GM23338 (cell line): ENCODE measurements around the gene KLF1. TPM values are rescaled to one million over a fixed set of nuclear protein-coding genes. Genes with fewer than 3 reads are reported as not detected.

ENCODE experiments used
- ATAC-seq: fragments of 200-7000 bp; cut with Tn5 transposase; 3 replicates; pipeline ENCODE4 v1.9.1; 2020
- DNase-seq: peaks from one replicate; pipeline ENCODE4 v3.0.0-alpha.2; 2015; ENCODE audit warnings: low spot score
- H2AFZ ChIP-seq: fragments of 200-600 bp; sonication (generic); 2 replicates; pipeline ENCODE4 v1.8.0; 2016; ENCODE audit warnings: antibody characterized with exemption, mild to moderate bottlenecking, moderate library complexity
- H3F3A ChIP-seq: fragments of 200-600 bp; sonication (generic); replicated peaks from 2 replicates; pipeline ENCODE4 v1.8.0; 2017; ENCODE audit warnings: antibody characterized with exemption, mixed run types, low read depth
- H3K27ac ChIP-seq: fragments of 200-600 bp; sonication (generic); 2 replicates; pipeline ENCODE4 v1.6.1; 2016; ENCODE audit warnings: low read depth
- H3K27me3 ChIP-seq: fragments of 200-600 bp; sonication (generic); 2 replicates; pipeline ENCODE4 v1.8.0; 2016; ENCODE audit warnings: mild to moderate bottlenecking, mixed run types, moderate library complexity; ENCODE audit not compliant: insufficient read depth
- H3K36me3 ChIP-seq: fragments of 200-600 bp; sonication (generic); 2 replicates; pipeline ENCODE4 v1.8.0; 2016; ENCODE audit warnings: mild to moderate bottlenecking; ENCODE audit not compliant: insufficient read depth
- H3K4me1 ChIP-seq: fragments of 200-600 bp; sonication (generic); 2 replicates; pipeline ENCODE4 v1.8.0; 2016; ENCODE audit warnings: mild to moderate bottlenecking, moderate library complexity; ENCODE audit not compliant: insufficient read depth
- H3K4me2 ChIP-seq: fragments of 200-600 bp; sonication (generic); 2 replicates; pipeline ENCODE4 v1.7.1; 2017; ENCODE audit warnings: mixed run types
- H3K4me3 ChIP-seq: fragments of 200-600 bp; sonication (generic); 2 replicates; pipeline ENCODE4 v1.6.1; 2016; ENCODE audit warnings: mixed run types
- H3K79me2 ChIP-seq: fragments of 200-600 bp; sonication (generic); replicated peaks from 2 replicates; pipeline ENCODE4 v1.8.0; 2017; ENCODE audit warnings: mild to moderate bottlenecking; ENCODE audit not compliant: insufficient read depth
- H3K9me2 ChIP-seq: fragments of 200-600 bp; sonication (generic); 2 replicates; pipeline ENCODE4 v1.8.0; 2017; ENCODE audit not compliant: insufficient read depth
- H4K20me1 ChIP-seq: fragments of 200-600 bp; sonication (generic); replicated peaks from 2 replicates; pipeline ENCODE4 v1.8.0; 2017; ENCODE audit warnings: mild to moderate bottlenecking; ENCODE audit not compliant: insufficient read depth
- H3K27ac Mint-ChIP-seq: 2 replicates; pipeline ENCODE4 v1.8.0; 2020; ENCODE audit warnings: inconsistent platforms, mild to moderate bottlenecking, moderate library complexity, mixed read lengths
- H3K27me3 Mint-ChIP-seq: 3 replicates; pipeline ENCODE4 v1.8.0; 2022; ENCODE audit warnings: low read depth, mild to moderate bottlenecking, moderate library complexity, mixed read lengths, inconsistent platforms; ENCODE audit not compliant: insufficient read depth, poor library complexity
- H3K36me3 Mint-ChIP-seq: 3 replicates; pipeline ENCODE4 v1.8.0; 2021; ENCODE audit warnings: low read depth, mild to moderate bottlenecking, inconsistent platforms, moderate library complexity, mixed read lengths
- H3K4me1 Mint-ChIP-seq: 3 replicates; pipeline ENCODE4 v1.8.0; 2020; ENCODE audit warnings: mild to moderate bottlenecking, inconsistent platforms, mixed read lengths
- H3K4me3 Mint-ChIP-seq: 3 replicates; pipeline ENCODE4 v1.8.0; 2021; ENCODE audit warnings: moderate library complexity, mild to moderate bottlenecking, inconsistent platforms, mixed read lengths
- H3K9me3 Mint-ChIP-seq: 3 replicates; pipeline ENCODE4 v1.8.0; 2020; ENCODE audit warnings: moderate library complexity, mild to moderate bottlenecking, inconsistent platforms, mixed read lengths
- CREB1 ChIP-seq: fragments of 250-450 bp; sonication (Bioruptor Pico); IDR thresholded peaks from 2 replicates; pipeline ENCODE4 v1.5.0; 2020; ENCODE audit warnings: low read depth, mild to moderate bottlenecking, moderate library complexity
- ETS1 ChIP-seq: IDR thresholded peaks from 2 replicates; pipeline ENCODE4 v1.6.1; 2016; ENCODE audit warnings: antibody characterized with exemption
- EZH2 ChIP-seq: fragments of 200-600 bp; sonication (generic); IDR thresholded peaks from one replicate; pipeline ENCODE4 v1.8.0; 2017; ENCODE audit warnings: antibody characterized with exemption, mild to moderate bottlenecking, low read depth; ENCODE audit not compliant: unreplicated experiment
- EZH2phosphoT487 ChIP-seq: fragments of 200-600 bp; sonication (generic); IDR thresholded peaks from one replicate; pipeline ENCODE4 v1.8.1; 2018; ENCODE audit warnings: antibody characterized with exemption; ENCODE audit not compliant: unreplicated experiment
- JUNB ChIP-seq: IDR thresholded peaks from one replicate; pipeline ENCODE4 v1.6.1; 2016; ENCODE audit warnings: antibody characterized with exemption; ENCODE audit not compliant: unreplicated experiment
- NANOG ChIP-seq: IDR thresholded peaks from 2 replicates; pipeline ENCODE4 v1.6.1; 2016; ENCODE audit warnings: antibody characterized with exemption, borderline replicate concordance
- STAT1 ChIP-seq: IDR thresholded peaks from one replicate; pipeline ENCODE4 v1.6.1; 2016; ENCODE audit warnings: antibody characterized with exemption; ENCODE audit not compliant: unreplicated experiment
- ZNF331 ChIP-seq: fragments of 250-450 bp; sonication (Bioruptor Pico); IDR thresholded peaks from 2 replicates; pipeline ENCODE4 v1.5.0; 2020; ENCODE audit warnings: low read depth, mild to moderate bottlenecking, moderate library complexity
- polyA plus RNA-seq: library from polyadenylated mRNA; unstranded; fragments of >200 nt; fragmentation: Nextera tagmentation; extraction: Ambion mirVana; gene quantifications from 2 replicates; pipeline ENCODE4 v1.2.1, GENCODE V29; 2016
- total RNA-seq: library from RNA; depleted of rRNA; stranded (reverse); fragments of >200 nt; shearing (Covaris generic); gene quantifications from 2 replicates; pipeline ENCODE4 v1.2.3, GENCODE V29; 2014
- TF ChIP-seq, protein P1 (sequence below): fragments of 250-450 bp; sonication (Bioruptor Pico); IDR thresholded peaks from 2 replicates; pipeline ENCODE4 v1.5.0; 2020; ENCODE audit warnings: mild to moderate bottlenecking, moderate library complexity

KLF1 gene
- total and polyA plus RNA-seq, 2 experiments from 2014 or later = 0.74 to 1.1 TPM

- peaks cover 13% of the 10 kb centered on the region for H3F3A ChIP-seq
- no peak overlapping the region for H3K4me3 Mint-ChIP-seq
- H3K79me2 ChIP-seq = peaks cover 15% of the 10 kb centered on the region
- H3K36me3 Mint-ChIP-seq = peaks cover 15% of the 10 kb centered on the region
- no peak for DNase-seq
- peaks cover 7% of the 10 kb centered on the region for H4K20me1 ChIP-seq
- H3K9me2 ChIP-seq = no peaks in the 10 kb centered on the region
- H2AFZ ChIP-seq = no peak overlapping the region
- H3K27ac Mint-ChIP-seq = no peak overlapping the region
- H3K27me3 ChIP-seq = peaks cover 18% of the 10 kb centered on the region
- peaks cover 22% of the 10 kb centered on the region for H3K9me3 Mint-ChIP-seq
- H3K36me3 ChIP-seq = no peaks in the 10 kb centered on the region
- no peak for ATAC-seq
- no peak overlapping the region for H3K4me3 ChIP-seq
- H3K27me3 Mint-ChIP-seq = peaks cover 38% of the 10 kb centered on the region
- no peak for TF ChIP-seq CREB1 (CRISPR knock-in tag)
- TF ChIP-seq EZH2 = no peak
- no peak for TF ChIP-seq NANOG
- TF ChIP-seq STAT1 = no peak
- no peak for TF ChIP-seq ETS1
- TF ChIP-seq EZH2phosphoT487 = no peak
- no peak overlapping the region for H3K27ac ChIP-seq
- H3K4me1 ChIP-seq = peaks cover 6% of the 10 kb centered on the region; the same call in 1 of the 2 replicates
- H3K4me1 Mint-ChIP-seq = peaks cover 13% of the 10 kb centered on the region
- H3K4me2 ChIP-seq = no peak overlapping the region
Measured at GRCh38 chr19:12888006-12888603, 1.1 kb upstream of the KLF1 start.

DNA sequence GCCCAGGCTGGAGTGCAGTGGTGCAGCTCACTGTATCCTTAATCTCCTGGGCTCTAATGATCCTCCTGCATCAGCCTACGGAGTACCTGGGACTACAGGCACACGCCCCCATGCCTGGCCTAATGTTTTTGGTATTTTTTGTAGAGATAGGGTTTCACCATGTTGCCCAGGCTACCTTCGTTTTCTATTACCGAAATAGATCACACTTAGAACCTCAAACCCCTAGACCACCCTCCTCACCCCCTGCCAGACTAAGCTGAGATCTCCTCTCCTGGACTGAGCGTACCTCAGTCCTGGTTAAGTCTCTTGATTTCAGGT lies 391 bp downstream of the KLF1 start:
- peak overlapping the region; percentile 77 for H3K4me3 Mint-ChIP-seq
- H3K27ac Mint-ChIP-seq = no peak overlapping the region
- Histone ChIP-seq H4K20me1 (no peaks in the 10 kb centered on the region), H3K27ac (no peak overlapping the region), H3K36me3 (no peaks in the 10 kb centered on the region), H3K4me1 (no peaks in the 10 kb centered on the region; the same call in 1 of the 2 replicates), H3K4me3 (peak overlapping the region; percentile 93; the same call in 1 of the 2 replicates), H2AFZ (no peak overlapping the region), H3K79me2 (peaks cover 3% of the 10 kb centered on the region), H3F3A (peaks cover 26% of the 10 kb centered on the region), H3K4me2 (peak overlapping the region; percentile 91), H3K27me3 (peaks cover 18% of the 10 kb centered on the region), H3K9me2 (no peaks in the 10 kb centered on the region; the same call in 1 of the 2 replicates)
- DNase-seq = no peak
- H3K36me3 Mint-ChIP-seq = peaks cover 15% of the 10 kb centered on the region; the same call in 2 of the 3 replicates
- peaks cover 38% of the 10 kb centered on the region for H3K27me3 Mint-ChIP-seq
- H3K4me1 Mint-ChIP-seq = peaks cover 13% of the 10 kb centered on the region
- H3K9me3 Mint-ChIP-seq = peaks cover 22% of the 10 kb centered on the region
- ATAC-seq = no peak
- TF ChIP-seq JUNB = no peak
- no peak for TF ChIP-seq ETS1
- TF ChIP-seq STAT1 = no peak
- TF ChIP-seq, protein P1, sequence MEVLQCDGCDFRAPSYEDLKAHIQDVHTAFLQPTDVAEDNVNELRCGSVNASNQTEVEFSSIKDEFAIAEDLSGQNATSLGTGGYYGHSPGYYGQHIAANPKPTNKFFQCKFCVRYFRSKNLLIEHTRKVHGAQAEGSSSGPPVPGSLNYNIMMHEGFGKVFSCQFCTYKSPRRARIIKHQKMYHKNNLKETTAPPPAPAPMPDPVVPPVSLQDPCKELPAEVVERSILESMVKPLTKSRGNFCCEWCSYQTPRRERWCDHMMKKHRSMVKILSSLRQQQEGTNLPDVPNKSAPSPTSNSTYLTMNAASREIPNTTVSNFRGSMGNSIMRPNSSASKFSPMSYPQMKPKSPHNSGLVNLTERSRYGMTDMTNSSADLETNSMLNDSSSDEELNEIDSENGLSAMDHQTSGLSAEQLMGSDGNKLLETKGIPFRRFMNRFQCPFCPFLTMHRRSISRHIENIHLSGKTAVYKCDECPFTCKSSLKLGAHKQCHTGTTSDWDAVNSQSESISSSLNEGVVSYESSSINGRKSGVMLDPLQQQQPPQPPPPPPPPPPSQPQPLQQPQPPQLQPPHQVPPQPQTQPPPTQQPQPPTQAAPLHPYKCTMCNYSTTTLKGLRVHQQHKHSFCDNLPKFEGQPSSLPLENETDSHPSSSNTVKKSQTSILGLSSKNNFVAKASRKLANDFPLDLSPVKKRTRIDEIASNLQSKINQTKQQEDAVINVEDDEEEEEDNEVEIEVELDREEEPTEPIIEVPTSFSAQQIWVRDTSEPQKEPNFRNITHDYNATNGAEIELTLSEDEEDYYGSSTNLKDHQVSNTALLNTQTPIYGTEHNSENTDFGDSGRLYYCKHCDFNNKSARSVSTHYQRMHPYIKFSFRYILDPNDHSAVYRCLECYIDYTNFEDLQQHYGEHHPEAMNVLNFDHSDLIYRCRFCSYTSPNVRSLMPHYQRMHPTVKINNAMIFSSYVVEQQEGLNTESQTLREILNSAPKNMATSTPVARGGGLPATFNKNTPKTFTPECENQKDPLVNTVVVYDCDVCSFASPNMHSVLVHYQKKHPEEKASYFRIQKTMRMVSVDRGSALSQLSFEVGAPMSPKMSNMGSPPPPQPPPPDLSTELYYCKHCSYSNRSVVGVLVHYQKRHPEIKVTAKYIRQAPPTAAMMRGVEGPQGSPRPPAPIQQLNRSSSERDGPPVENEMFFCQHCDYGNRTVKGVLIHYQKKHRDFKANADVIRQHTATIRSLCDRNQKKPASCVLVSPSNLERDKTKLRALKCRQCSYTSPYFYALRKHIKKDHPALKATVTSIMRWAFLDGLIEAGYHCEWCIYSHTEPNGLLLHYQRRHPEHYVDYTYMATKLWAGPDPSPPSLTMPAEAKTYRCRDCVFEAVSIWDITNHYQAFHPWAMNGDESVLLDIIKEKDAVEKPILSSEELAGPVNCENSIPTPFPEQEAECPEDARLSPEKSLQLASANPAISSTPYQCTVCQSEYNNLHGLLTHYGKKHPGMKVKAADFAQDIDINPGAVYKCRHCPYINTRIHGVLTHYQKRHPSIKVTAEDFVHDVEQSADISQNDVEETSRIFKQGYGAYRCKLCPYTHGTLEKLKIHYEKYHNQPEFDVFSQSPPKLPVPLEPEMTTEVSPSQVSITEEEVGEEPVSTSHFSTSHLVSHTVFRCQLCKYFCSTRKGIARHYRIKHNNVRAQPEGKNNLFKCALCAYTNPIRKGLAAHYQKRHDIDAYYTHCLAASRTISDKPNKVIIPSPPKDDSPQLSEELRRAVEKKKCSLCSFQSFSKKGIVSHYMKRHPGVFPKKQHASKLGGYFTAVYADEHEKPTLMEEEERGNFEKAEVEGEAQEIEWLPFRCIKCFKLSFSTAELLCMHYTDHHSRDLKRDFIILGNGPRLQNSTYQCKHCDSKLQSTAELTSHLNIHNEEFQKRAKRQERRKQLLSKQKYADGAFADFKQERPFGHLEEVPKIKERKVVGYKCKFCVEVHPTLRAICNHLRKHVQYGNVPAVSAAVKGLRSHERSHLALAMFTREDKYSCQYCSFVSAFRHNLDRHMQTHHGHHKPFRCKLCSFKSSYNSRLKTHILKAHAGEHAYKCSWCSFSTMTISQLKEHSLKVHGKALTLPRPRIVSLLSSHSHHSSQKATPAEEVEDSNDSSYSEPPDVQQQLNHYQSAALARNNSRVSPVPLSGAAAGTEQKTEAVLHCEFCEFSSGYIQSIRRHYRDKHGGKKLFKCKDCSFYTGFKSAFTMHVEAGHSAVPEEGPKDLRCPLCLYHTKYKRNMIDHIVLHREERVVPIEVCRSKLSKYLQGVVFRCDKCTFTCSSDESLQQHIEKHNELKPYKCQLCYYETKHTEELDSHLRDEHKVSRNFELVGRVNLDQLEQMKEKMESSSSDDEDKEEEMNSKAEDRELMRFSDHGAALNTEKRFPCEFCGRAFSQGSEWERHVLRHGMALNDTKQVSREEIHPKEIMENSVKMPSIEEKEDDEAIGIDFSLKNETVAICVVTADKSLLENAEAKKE = no peak
- TF ChIP-seq CREB1 (CRISPR knock-in tag) = no peak
- TF ChIP-seq ZNF331 (CRISPR knock-in tag) = no peak
